Measurements from ENCODE around the gene SUCLA2.

- TF ChIP-seq POLR2AphosphoS5 (IDR thresholded peaks at IDR 0.05; ENCODE audit: low read depth, low read length) (no peak), POLR2A (IDR thresholded peaks at IDR 0.05; ENCODE audit: low read depth, low read length) (no peak)
Measured at GRCh38 chr13:47898080-47898479, 103.0 kb downstream of the SUCLA2 start.
